Activated T-helper 17 cell treated with anti-CD3 and anti-CD28 coated beads, Interleukin-2, amount 50 U/mL, for 72 hours (primary cell): ENCODE measurements around the gene FLT4. TPM values are rescaled to one million over a fixed set of nuclear protein-coding genes. Genes with fewer than 3 reads are reported as not detected.

Source experiments
- ATAC-seq: fragments of 150-1000 bp; cut with Tn5 transposase; replicated peaks from 2 replicates; pipeline ENCODE4 v1.10.0; 2021; ENCODE audit warnings: mild to moderate bottlenecking, moderate library complexity
- H3K27ac Mint-ChIP-seq: one replicate; pipeline ENCODE4 v1.8.0; 2022; ENCODE audit warnings: mixed read lengths
- H3K27me3 Mint-ChIP-seq: one replicate; pipeline ENCODE4 v1.8.0; 2022; ENCODE audit warnings: mixed read lengths
- H3K36me3 Mint-ChIP-seq: one replicate; pipeline ENCODE4 v1.8.0; 2022; ENCODE audit warnings: low read depth, mild to moderate bottlenecking, mixed read lengths
- H3K4me1 Mint-ChIP-seq: one replicate; pipeline ENCODE4 v1.8.0; 2022; ENCODE audit warnings: mixed read lengths
- H3K4me3 Mint-ChIP-seq: one replicate; pipeline ENCODE4 v1.8.0; 2022; ENCODE audit warnings: mild to moderate bottlenecking, mixed read lengths
- H3K9me3 Mint-ChIP-seq: one replicate; pipeline ENCODE4 v1.8.0; 2022; ENCODE audit warnings: mixed read lengths
- total RNA-seq, 2 donors: library from RNA; stranded (reverse); gene quantifications; one replicate each; pipeline ENCODE4 v1.2.3, GENCODE V29; 2022

The FLT4 gene
- total RNA-seq, 2 donors from 2014 or later, result 0.34 to 0.56 TPM

DNA sequence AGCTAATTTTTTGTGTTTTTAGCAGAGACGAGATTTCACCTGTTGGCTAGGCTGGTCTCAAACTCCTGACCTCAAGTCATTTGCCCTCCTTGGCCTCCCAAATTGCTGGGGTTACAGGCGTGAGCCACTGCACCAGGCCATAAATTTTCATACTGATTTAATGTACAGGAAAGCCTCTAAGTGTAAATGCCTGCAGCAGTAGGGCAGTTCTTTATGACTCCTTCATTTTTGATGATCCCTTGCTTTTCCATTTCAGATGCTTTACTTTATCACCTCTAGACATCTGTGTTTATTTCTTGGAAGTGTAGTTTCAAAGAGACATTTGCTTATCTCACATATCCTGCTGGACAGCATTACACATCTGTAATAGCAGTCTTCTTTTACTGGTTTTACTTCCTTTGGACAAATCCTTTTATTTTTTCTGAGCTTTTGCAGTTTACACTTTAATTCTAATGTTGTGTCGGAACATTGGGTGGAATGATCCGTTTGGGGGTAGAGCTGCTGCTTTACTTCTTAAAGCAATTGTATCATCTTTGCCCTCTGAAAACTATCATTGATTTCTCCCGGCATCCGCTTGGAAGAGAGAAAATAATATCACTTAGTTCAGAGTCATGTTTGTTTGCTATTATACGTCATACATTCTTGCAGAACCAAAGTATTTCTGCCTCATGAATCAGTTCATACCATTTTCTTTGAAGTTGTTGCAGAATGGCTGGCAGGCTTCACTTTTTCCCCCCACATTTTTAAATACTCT, 94.1 kb downstream of the FLT4 start:
- H3K27me3 Mint-ChIP-seq, result no peaks in the 10 kb centered on the region
- no peaks in the 10 kb centered on the region for H3K9me3 Mint-ChIP-seq
- no peak overlapping the region for H3K27ac Mint-ChIP-seq
- peaks cover 95% of the 10 kb centered on the region for H3K36me3 Mint-ChIP-seq
- H3K4me3 Mint-ChIP-seq, result no peak overlapping the region
- no peak for ATAC-seq
- H3K4me1 Mint-ChIP-seq, result peaks cover 10% of the 10 kb centered on the region

DNA sequence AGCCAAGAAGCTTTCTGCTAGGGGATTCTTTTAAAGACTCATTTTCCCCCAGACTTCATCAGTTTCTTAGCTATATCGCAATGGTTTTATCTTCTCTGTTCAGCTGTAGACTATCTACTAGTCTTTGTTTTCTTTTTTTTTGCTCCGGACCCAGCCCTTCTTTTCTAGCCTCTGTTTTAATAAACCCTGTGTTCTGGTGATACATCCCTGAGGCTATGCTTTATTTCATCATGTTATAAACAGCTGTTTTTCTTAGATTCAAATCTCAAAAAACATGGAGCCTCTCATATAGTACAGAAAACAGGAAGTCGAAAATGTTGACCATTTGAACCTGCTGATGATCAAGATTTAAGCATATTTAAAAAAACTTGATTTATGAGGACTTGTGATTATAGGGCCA, 95.9 kb downstream of the FLT4 start:
- H3K36me3 Mint-ChIP-seq, result peaks cover 97% of the 10 kb centered on the region
- ATAC-seq, result no peak
- H3K27me3 Mint-ChIP-seq, result no peaks in the 10 kb centered on the region
- H3K4me1 Mint-ChIP-seq, result peaks cover 12% of the 10 kb centered on the region
- H3K27ac Mint-ChIP-seq, result no peak overlapping the region
- no peaks in the 10 kb centered on the region for H3K9me3 Mint-ChIP-seq
- H3K4me3 Mint-ChIP-seq, result no peak overlapping the region

Other genes with a start within 250 kb of the FLT4 start
- 10 to 100 TPM; 23.9 to 38.7 TPM for gene CNOT6, start 155.2 kb downstream of the FLT4 start, total RNA-seq
- gene SCGB3A1, start 58.1 kb downstream of the FLT4 start, total RNA-seq, result not detected
- gene OR2Y1, start 90.5 kb upstream of the FLT4 start, total RNA-seq, result not detected
- 100 to 1,000 TPM; 170 to 308 TPM for gene MGAT1, start 153.2 kb upstream of the FLT4 start, total RNA-seq
- gene ZFP62, start 211.7 kb upstream of the FLT4 start, total RNA-seq, result 10 to 100 TPM; 16.6 to 20.8 TPM
- under 1 TPM in 1 of 2 donors, not detected in 1; 0.40 TPM for gene BTNL8, start 249.6 kb upstream of the FLT4 start, total RNA-seq